IMR-90 (cell line): ENCODE measurements around the gene BNIP3. TPM values are rescaled to one million over a fixed set of nuclear protein-coding genes. Genes with fewer than 3 reads are reported as not detected.

ENCODE experiments used
- ATAC-seq: fragments of 200-7000 bp; cut with Tn5 transposase; 2 replicates; pipeline ENCODE4 v1.9.1; 2020; ENCODE audit warnings: low read depth, mild to moderate bottlenecking, moderate library complexity
- BruUV-seq: library from RNA; stranded (reverse); fragments of 400-500 nt; replicated peaks from 2 replicates; lab custom pipeline; 2021; lab: Mats Ljungman, UMichigan
- CTCF ChIA-PET: fragments of 300-600 bp; formaldehyde crosslinking; extraction: SDS; loops from one replicate; lab custom pipeline; 2021; ENCODE audit warnings: antibody characterized with exemption; lab: Yijun Ruan, JAX
- POLR2A ChIA-PET: fragments of 300-600 bp; sonication (Branson Sonifier 250); formaldehyde crosslinking; loops from one replicate; lab custom pipeline; 2022; ENCODE audit warnings: antibody characterized with exemption; ENCODE audit not compliant: unreplicated experiment; lab: Charles Lee
- DNase-seq: peaks from one replicate; pipeline ENCODE4 v3.0.0; 2013
- H2AFZ ChIP-seq: replicated peaks from 2 replicates; pipeline ENCODE3; 2013; ENCODE audit warnings: low read length, mild to moderate bottlenecking; ENCODE audit not compliant: poor library complexity
- H2AK5ac ChIP-seq: 2 replicates; pipeline ENCODE4 v1.6.1; 2013; ENCODE audit warnings: low read depth, low read length, inconsistent platforms
- H2AK9ac ChIP-seq: replicated peaks from 2 replicates; pipeline ENCODE3; 2013; ENCODE audit warnings: mild to moderate bottlenecking, low read depth, low read length, moderate library complexity; ENCODE audit not compliant: poor library complexity
- H2BK120ac ChIP-seq: 2 replicates; pipeline ENCODE4 v1.6.1; 2013; ENCODE audit warnings: low read depth, low read length, inconsistent platforms
- H2BK15ac ChIP-seq: 3 replicates; pipeline ENCODE4 v1.6.1; 2013; ENCODE audit warnings: low read depth, low read length, inconsistent platforms
- H2BK20ac ChIP-seq: 2 replicates; pipeline ENCODE4 v1.6.1; 2013; ENCODE audit warnings: low read depth, mild to moderate bottlenecking, inconsistent platforms, low read length, moderate library complexity
- H2BK5ac ChIP-seq: 2 replicates; pipeline ENCODE4 v1.6.1; 2013; ENCODE audit warnings: mild to moderate bottlenecking, low read depth, low read length, inconsistent platforms; ENCODE audit not compliant: poor library complexity, severe bottlenecking
- H3K14ac ChIP-seq: replicated peaks from 2 replicates; pipeline ENCODE4 v1.6.1; 2013; ENCODE audit warnings: low read depth, low read length, inconsistent platforms
- H3K18ac ChIP-seq: 2 replicates; pipeline ENCODE4 v1.6.1; 2013; ENCODE audit warnings: low read depth, low read length, control low read depth
- H3K23ac ChIP-seq: 2 replicates; pipeline ENCODE4 v1.6.1; 2013; ENCODE audit warnings: low read depth, low read length, inconsistent platforms
- H3K27ac ChIP-seq: 2 replicates; pipeline ENCODE4 v1.5.1; 2013; ENCODE audit warnings: mild to moderate bottlenecking, control low read depth, low read length; ENCODE audit not compliant: insufficient read depth
- H3K27me3 ChIP-seq: 2 replicates; pipeline ENCODE4 v1.6.1; 2013; ENCODE audit warnings: low read length; ENCODE audit not compliant: control insufficient read depth, insufficient read depth
- H3K36me3 ChIP-seq: 2 replicates; pipeline ENCODE4 v1.6.1; 2013; ENCODE audit warnings: low read length, mixed read lengths; ENCODE audit not compliant: control insufficient read depth, insufficient read depth
- H3K4ac ChIP-seq: 2 replicates; pipeline ENCODE4 v1.6.1; 2013; ENCODE audit warnings: low read depth, low read length, inconsistent platforms
- H3K4me1 ChIP-seq: 2 replicates; pipeline ENCODE4 v1.6.1; 2013; ENCODE audit warnings: low read length, mixed read lengths; ENCODE audit not compliant: control insufficient read depth, insufficient read depth
- H3K4me2 ChIP-seq: 2 replicates; pipeline ENCODE4 v1.6.1; 2013; ENCODE audit warnings: low read depth, mild to moderate bottlenecking, control low read depth, low read length, moderate library complexity
- H3K4me3 ChIP-seq: 2 replicates; pipeline ENCODE4 v1.5.1; 2013; ENCODE audit warnings: low read depth, mild to moderate bottlenecking, control low read depth, low read length, moderate library complexity; ENCODE audit not compliant: insufficient read depth
- H3K56ac ChIP-seq: 2 replicates; pipeline ENCODE4 v1.6.1; 2013; ENCODE audit warnings: low read length, inconsistent platforms; ENCODE audit not compliant: insufficient read depth; ENCODE audit errors: extremely low read depth
- H3K79me1 ChIP-seq, 2 experiments: 2 replicates each; pipeline ENCODE4 v1.6.1; 2013; ENCODE audit warnings: low read length in 2 of 2, inconsistent platforms in 1 of 2, low read depth in 1 of 2
- H3K9ac ChIP-seq: 2 replicates; pipeline ENCODE4 v1.6.1; 2013; ENCODE audit warnings: low read depth, low read length, control low read depth
- H3K9me1 ChIP-seq: 2 replicates; pipeline ENCODE4 v1.6.1; 2013; ENCODE audit warnings: low read length, inconsistent platforms; ENCODE audit not compliant: insufficient read depth
- H3K9me3 ChIP-seq: 2 replicates; pipeline ENCODE4 v1.6.1; 2013; ENCODE audit warnings: low read length; ENCODE audit not compliant: control insufficient read depth, insufficient read depth
- H4K20me1 ChIP-seq: 2 replicates; pipeline ENCODE4 v1.6.1; 2013; ENCODE audit warnings: low read length, inconsistent platforms; ENCODE audit not compliant: insufficient read depth
- H4K5ac ChIP-seq: 2 replicates; pipeline ENCODE4 v1.6.1; 2013; ENCODE audit warnings: mild to moderate bottlenecking, low read depth, low read length, control low read depth
- H4K8ac ChIP-seq, 2 experiments: 2 replicates each; pipeline ENCODE4 v1.6.1; 2013; ENCODE audit warnings: low read depth in 2 of 2, low read length in 2 of 2, control low read depth in 1 of 2, inconsistent platforms in 1 of 2
- H4K91ac ChIP-seq: 2 replicates; pipeline ENCODE4 v1.6.1; 2013; ENCODE audit warnings: low read depth, low read length, inconsistent platforms; ENCODE audit not compliant: insufficient read depth
- BHLHE40 ChIP-seq: fragments of 150-350 bp; IDR thresholded peaks from 2 replicates; pipeline ENCODE4 v1.6.1; 2016; ENCODE audit warnings: mild to moderate bottlenecking, low read depth, low read length
- CEBPB ChIP-seq: IDR thresholded peaks from 2 replicates; pipeline ENCODE4 v1.6.1; 2012; ENCODE audit warnings: low read depth, low read length, improper control_type of control experiment
- CHD1 ChIP-seq: IDR thresholded peaks from 2 replicates; pipeline ENCODE4 v1.6.1; 2012; ENCODE audit warnings: low read depth, low read length, improper control_type of control experiment
- FOS ChIP-seq: fragments of 150-350 bp; IDR thresholded peaks from 2 replicates; pipeline ENCODE4 v1.6.1; 2016; ENCODE audit warnings: low read depth, low read length
- MAFK ChIP-seq: IDR thresholded peaks from 2 replicates; pipeline ENCODE4 v1.6.1; 2012; ENCODE audit warnings: low read depth, low read length, improper control_type of control experiment
- MAZ ChIP-seq: IDR thresholded peaks from 2 replicates; pipeline ENCODE4 v1.6.1; 2012; ENCODE audit warnings: low read depth, mild to moderate bottlenecking, low read length, improper control_type of control experiment, moderate library complexity, borderline replicate concordance
- MXI1 ChIP-seq: IDR thresholded peaks from 2 replicates; pipeline ENCODE4 v1.6.1; 2012; ENCODE audit warnings: low read depth, mild to moderate bottlenecking, low read length, moderate library complexity, borderline replicate concordance
- NFE2L2 ChIP-seq: fragments of 150-350 bp; IDR thresholded peaks from 2 replicates; pipeline ENCODE4 v1.6.1; 2016; ENCODE audit warnings: low read depth, mild to moderate bottlenecking, low read length
- POLR2A ChIP-seq: IDR thresholded peaks from 2 replicates; pipeline ENCODE4 v1.6.1; 2012; ENCODE audit warnings: mild to moderate bottlenecking, low read depth, low read length
- RAD21 ChIP-seq: IDR thresholded peaks from 2 replicates; pipeline ENCODE4 v1.6.1; 2012; ENCODE audit warnings: low read length, improper control_type of control experiment
- RCOR1 ChIP-seq: IDR thresholded peaks from 2 replicates; pipeline ENCODE4 v1.6.1; 2012; ENCODE audit warnings: mild to moderate bottlenecking, low read length, improper control_type of control experiment; ENCODE audit not compliant: insufficient replicate concordance
- RFX5 ChIP-seq: IDR thresholded peaks from 2 replicates; pipeline ENCODE4 v1.8.0; 2012; ENCODE audit warnings: low read depth, mild to moderate bottlenecking, low read length, moderate library complexity
- SMC3 ChIP-seq: fragments of 150-350 bp; IDR thresholded peaks from 2 replicates; pipeline ENCODE4 v1.6.1; 2016; ENCODE audit warnings: low read depth, mild to moderate bottlenecking, antibody characterized with exemption, low read length, moderate library complexity
- WGBS, 2 experiments: methylation state at CpG; one replicate each; pipeline versions ENCODE4 v1.1.5 to v1.1.7; 2013; ENCODE audit warnings: missing lambda C conversion rate in 2 of 2; ENCODE audit not compliant: insufficient read length in 1 of 2; ENCODE audit errors: extremely low coverage in 2 of 2; 5-methylcytosine and 5-hydroxymethylcytosine counted together
- dilution Hi-C: fragments of 300-500 bp; cut with HindIII; formaldehyde crosslinking; loops from one replicate; pipeline ENCODE4 v1.14.3; 2018; ENCODE audit warnings: low sequenced_read_pairs; ENCODE audit not compliant: unreplicated experiment
- in situ Hi-C: fragments of 300-500 bp; cut with MboI; formaldehyde crosslinking; loops from 3 replicates; pipeline ENCODE4 v1.14.3; 2019; ENCODE audit warnings: low sequenced_read_pairs, inconsistent platforms, mixed read lengths
- intact Hi-C: fragments of 100-400 bp; cut with micrococcal nuclease; formaldehyde crosslinking; loops from 2 replicates; pipeline ENCODE4 v1.10.0; 2022
- polyA plus RNA-seq, 3 experiments: library from polyadenylated mRNA; depleted of rRNA; stranded (reverse); fragments of >200 nt; gene quantifications; 2 replicates each; pipeline ENCODE4 v1.2.3, GENCODE V29; 2012; ENCODE audit warnings: low replicate concordance in 1 of 3
- total RNA-seq: library from RNA; depleted of rRNA; stranded (reverse); fragments of >200 nt; gene quantifications from 2 replicates; pipeline ENCODE4 v1.2.3, GENCODE V29; 2012
- TF ChIP-seq, protein P1 (sequence below): conservative IDR thresholded peaks from 2 replicates; pipeline ENCODE4 v1.5.1; 2012; ENCODE audit warnings: mild to moderate bottlenecking, low read depth, low read length, improper control_type of control experiment
- TF ChIP-seq, protein P2 (sequence below): fragments of 150-350 bp; IDR thresholded peaks from 2 replicates; pipeline ENCODE4 v1.6.1; 2017; ENCODE audit warnings: mild to moderate bottlenecking, antibody characterized with exemption, low read length, low read depth
- TF ChIP-seq, protein P3 (sequence below): fragments of 150-350 bp; IDR thresholded peaks from 2 replicates; pipeline ENCODE4 v1.6.1; 2016; ENCODE audit warnings: low read depth, mild to moderate bottlenecking, low read length, moderate library complexity, borderline replicate concordance

The BNIP3 gene
- total and polyA plus RNA-seq, 2 of the 4 experiments (the other 2 are of a cell fraction) = 134 to 211 TPM

DNA sequence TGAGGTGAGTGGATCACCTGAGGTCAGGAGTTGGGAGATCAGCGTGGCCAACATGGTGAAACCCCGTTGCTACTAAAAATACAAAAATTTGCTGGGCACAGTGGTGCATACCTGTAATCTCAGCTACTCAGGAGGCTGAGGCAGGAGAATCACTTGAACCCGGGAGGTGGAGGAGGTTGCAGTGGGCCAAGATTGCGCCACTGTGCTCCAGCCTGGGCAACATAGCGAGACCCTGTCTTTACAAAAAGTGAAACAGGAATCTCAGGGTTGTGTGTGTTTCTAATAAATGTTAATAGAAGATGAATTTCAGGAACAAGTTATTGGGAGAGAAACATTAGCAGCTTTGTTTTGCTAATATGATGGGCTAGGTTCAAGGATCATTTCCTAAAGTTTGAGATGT, 61.0 kb downstream of the BNIP3 start:
- WGBS, 2 experiments = 87% methylated on average over 3 of the region's 5 CpGs; no CpG with 5 or more reads in 1 of the 2 experiments

More for the DNA sequence above, 61.0 kb downstream of the BNIP3 start:
- CTCF ChIA-PET = interaction anchor here (0.6 kb wide), 1 partner anchor 9 kb away, joined by 3 read pairs; no protein-coding TSS in a partner anchor
- H3K36me3 ChIP-seq = no peaks in the 10 kb centered on the region
- no peak overlapping the region for H3K56ac ChIP-seq
- in situ Hi-C loops = no loop called here
- H2BK20ac ChIP-seq = no peak overlapping the region
- no peak overlapping the region for H2AK5ac ChIP-seq
- no peak overlapping the region for H4K8ac ChIP-seq
- dilution Hi-C loops = no loop called here
- POLR2A ChIA-PET = no interaction called here
- H3K4me3 ChIP-seq = no peak overlapping the region
- no peak overlapping the region for H4K91ac ChIP-seq
- H4K20me1 ChIP-seq = peaks cover 41% of the 10 kb centered on the region
- intact Hi-C loops = no loop called here
- peaks cover 2% of the 10 kb centered on the region; the same call in 1 of the 2 replicates for H3K9me3 ChIP-seq
- no TSS peak for BruUV-seq
- H3K4me2 ChIP-seq = no peak overlapping the region
- no peak overlapping the region for H2AFZ ChIP-seq
- no peak overlapping the region for H3K18ac ChIP-seq
- TF ChIP-seq RFX5 (no peak), MXI1 (no peak), RCOR1 (no peak), FOS (no peak), POLR2A (no peak), CEBPB (no peak), CHD1 (no peak), SMC3 (no peak), MAZ (no peak), RAD21 (no peak), NFE2L2 (no peak), BHLHE40 (no peak), MAFK (no peak)
- TF ChIP-seq, protein P1, sequence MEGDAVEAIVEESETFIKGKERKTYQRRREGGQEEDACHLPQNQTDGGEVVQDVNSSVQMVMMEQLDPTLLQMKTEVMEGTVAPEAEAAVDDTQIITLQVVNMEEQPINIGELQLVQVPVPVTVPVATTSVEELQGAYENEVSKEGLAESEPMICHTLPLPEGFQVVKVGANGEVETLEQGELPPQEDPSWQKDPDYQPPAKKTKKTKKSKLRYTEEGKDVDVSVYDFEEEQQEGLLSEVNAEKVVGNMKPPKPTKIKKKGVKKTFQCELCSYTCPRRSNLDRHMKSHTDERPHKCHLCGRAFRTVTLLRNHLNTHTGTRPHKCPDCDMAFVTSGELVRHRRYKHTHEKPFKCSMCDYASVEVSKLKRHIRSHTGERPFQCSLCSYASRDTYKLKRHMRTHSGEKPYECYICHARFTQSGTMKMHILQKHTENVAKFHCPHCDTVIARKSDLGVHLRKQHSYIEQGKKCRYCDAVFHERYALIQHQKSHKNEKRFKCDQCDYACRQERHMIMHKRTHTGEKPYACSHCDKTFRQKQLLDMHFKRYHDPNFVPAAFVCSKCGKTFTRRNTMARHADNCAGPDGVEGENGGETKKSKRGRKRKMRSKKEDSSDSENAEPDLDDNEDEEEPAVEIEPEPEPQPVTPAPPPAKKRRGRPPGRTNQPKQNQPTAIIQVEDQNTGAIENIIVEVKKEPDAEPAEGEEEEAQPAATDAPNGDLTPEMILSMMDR = no peak
- TF ChIP-seq, protein P2, sequence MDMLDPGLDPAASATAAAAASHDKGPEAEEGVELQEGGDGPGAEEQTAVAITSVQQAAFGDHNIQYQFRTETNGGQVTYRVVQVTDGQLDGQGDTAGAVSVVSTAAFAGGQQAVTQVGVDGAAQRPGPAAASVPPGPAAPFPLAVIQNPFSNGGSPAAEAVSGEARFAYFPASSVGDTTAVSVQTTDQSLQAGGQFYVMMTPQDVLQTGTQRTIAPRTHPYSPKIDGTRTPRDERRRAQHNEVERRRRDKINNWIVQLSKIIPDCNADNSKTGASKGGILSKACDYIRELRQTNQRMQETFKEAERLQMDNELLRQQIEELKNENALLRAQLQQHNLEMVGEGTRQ = no peak
- TF ChIP-seq, protein P3, sequence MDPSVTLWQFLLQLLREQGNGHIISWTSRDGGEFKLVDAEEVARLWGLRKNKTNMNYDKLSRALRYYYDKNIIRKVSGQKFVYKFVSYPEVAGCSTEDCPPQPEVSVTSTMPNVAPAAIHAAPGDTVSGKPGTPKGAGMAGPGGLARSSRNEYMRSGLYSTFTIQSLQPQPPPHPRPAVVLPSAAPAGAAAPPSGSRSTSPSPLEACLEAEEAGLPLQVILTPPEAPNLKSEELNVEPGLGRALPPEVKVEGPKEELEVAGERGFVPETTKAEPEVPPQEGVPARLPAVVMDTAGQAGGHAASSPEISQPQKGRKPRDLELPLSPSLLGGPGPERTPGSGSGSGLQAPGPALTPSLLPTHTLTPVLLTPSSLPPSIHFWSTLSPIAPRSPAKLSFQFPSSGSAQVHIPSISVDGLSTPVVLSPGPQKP = no peak
- no peaks in the 10 kb centered on the region for H3K27me3 ChIP-seq
- H2BK15ac ChIP-seq = no peak overlapping the region
- H4K5ac ChIP-seq = no peak overlapping the region
- peaks cover 2% of the 10 kb centered on the region; the same call in 1 of the 2 replicates for H3K4me1 ChIP-seq
- no peak for DNase-seq
- H3K23ac ChIP-seq = no peak overlapping the region
- H2BK5ac ChIP-seq = no peak overlapping the region
- no peak overlapping the region for H3K14ac ChIP-seq
- no peak overlapping the region for H2AK9ac ChIP-seq
- no peak for ATAC-seq
- no peak overlapping the region for H3K4ac ChIP-seq
- H3K79me1 ChIP-seq = peaks cover 20 to 51% of the 10 kb centered on the region in 2 experiments
- H3K9ac ChIP-seq = no peak overlapping the region
- H3K27ac ChIP-seq = no peak overlapping the region
- H3K9me1 ChIP-seq = peaks cover 3% of the 10 kb centered on the region; the same call in 1 of the 2 replicates
- H2BK120ac ChIP-seq = no peak overlapping the region
